Ovary (tissue), 9 donors: ENCODE measurements around the gene CCDC61. TPM values are rescaled to one million over a fixed set of nuclear protein-coding genes. Genes with fewer than 3 reads are reported as not detected.

Experiments
- DNase-seq, 5 donors: peaks; one replicate each; pipeline ENCODE4 v3.0.0-alpha.2; 2019 to 2020
- H3K27ac ChIP-seq, 2 donors: fragments of 200-600 bp; one replicate each; pipeline versions ENCODE4 v1.5.1 to v1.8.0; 2019 to 2022
- H3K27me3 ChIP-seq: fragments of 200-600 bp; one replicate; pipeline ENCODE4 v1.8.0; 2022
- H3K36me3 ChIP-seq: fragments of 200-600 bp; sonication (generic); one replicate; pipeline ENCODE4 v1.5.1; 2019
- H3K4me1 ChIP-seq: one replicate; pipeline ENCODE4 v1.8.1; 2013; ENCODE audit warnings: mild to moderate bottlenecking, moderate library complexity; ENCODE audit not compliant: insufficient read depth
- H3K4me3 ChIP-seq: fragments of 200-600 bp; sonication (generic); one replicate; pipeline ENCODE4 v1.5.1; 2017
- H3K9me3 ChIP-seq, 2 donors: fragments of 200-600 bp in 1 of 2; sonication (generic) in 1 of 2; one replicate each; pipeline versions ENCODE4 v1.5.1 to v1.8.1; 2013 to 2019; ENCODE audit warnings: mild to moderate bottlenecking in 1 of 2, moderate library complexity in 1 of 2
- CTCF ChIP-seq, 3 donors: fragments of 450-650 bp in 2 of 3; fragments of 200-600 bp in 1 of 3; IDR thresholded peaks; one replicate each; pipeline versions ENCODE4 v1.5.1 to v1.8.0; 2016 to 2022; ENCODE audit warnings: antibody characterized with exemption in 3 of 3, mild to moderate bottlenecking in 1 of 3
- EP300 ChIP-seq: sonication (generic); formaldehyde crosslinking; IDR thresholded peaks from one replicate; pipeline ENCODE4 v1.6.1; 2017; ENCODE audit warnings: antibody characterized with exemption
- POLR2A ChIP-seq: fragments of 450-650 bp; IDR thresholded peaks from one replicate; pipeline ENCODE4 v1.6.1; 2017; ENCODE audit warnings: antibody characterized with exemption, mild to moderate bottlenecking, moderate library complexity
- WGBS, 3 donors: extraction: QIAGEN DNeasy Blood & Tissue Kit in 1 of 3; methylation state at CpG; one replicate each; pipeline versions ENCODE4 v1.1.5 to v1.1.7; 2013 to 2017; 5-methylcytosine and 5-hydroxymethylcytosine counted together
- intact Hi-C, 4 donors: fragments of 100-400 bp; cut with DNase I; formaldehyde crosslinking; loops; one replicate each; pipeline versions ENCODE4 v1.11.0 to v1.15.1; 2022 to 2023
- polyA plus RNA-seq, 2 donors: library from polyadenylated mRNA; stranded (reverse); fragments of 200-250 nt in 1 of 2; fragments of 350-450 nt in 1 of 2; fragmentation: Illumina TruSeq in 1 of 2; extraction: RNeasy Lipid Tissue Mini Kit (QIAGEN cat#74804) in 1 of 2; gene quantifications; one replicate each; pipeline ENCODE4 v1.2.3, GENCODE V29; 2013 to 2014
- total RNA-seq, 7 donors: library from RNA; depleted of rRNA in 2 of 7; stranded (reverse); fragments of >200 nt in 2 of 7; fragmentation: NEBNext Ultra II Directional in 3 of 7; extraction: Animal tissue kit (Norgen Biotek cat#: 25700) in 3 of 7; gene quantifications; one replicate each; pipeline versions ENCODE4 v1.1.0 to v1.2.4, GENCODE V29; 2016 to 2023
- donor health status: DM: no; HTN: no; CAD: no; lungs with moderate emphysema.
- donor health status: DM: no; HTN: no; CAD: no.
- donor health status: Bipolar disorder and iron deficiency.
- donor health status: DM: yes; HTN: yes; CAD: no.
- donor health status: DM: no; HTN: no; CAD: no.
- donor health status: DM: yes; HTN: yes; CAD: no.

The CCDC61 gene
- total and polyA plus RNA-seq, 9 donors, result 2.7 to 19.6 (median 14.9) TPM

GRCh38 chr19:45976178-45976577, 19.1 kb upstream of the CCDC61 start:
- no peaks in the 10 kb centered on the region for H3K27me3 ChIP-seq
- WGBS, 3 donors, result 35 to 43% (median 37%) methylated on average over 14 of the region's 14 CpGs

GRCh38 chr19:45978156-45978555, 17.1 kb upstream of the CCDC61 start:
- Histone ChIP-seq H3K27me3 (no peaks in the 10 kb centered on the region), H3K36me3 (no peaks in the 10 kb centered on the region), H3K27ac (no peak overlapping the region), H3K4me1 (no peaks in the 10 kb centered on the region), H3K4me3 (no peak overlapping the region), H3K9me3 (no peaks in the 10 kb centered on the region)
- no peak for TF ChIP-seq POLR2A
- TF ChIP-seq EP300, result no peak
- TF ChIP-seq CTCF (IDR thresholded peaks at IDR 0.05), result no peak
- intact Hi-C loops, result no loop called here
- DNase-seq, result no peak
- WGBS, 3 donors, result 72 to 78% (median 77%) methylated on average over 7 of the region's 7 CpGs

More at GRCh38 chr19:45976178-45976577, 19.1 kb upstream of the CCDC61 start:
- intact Hi-C loops, result no loop called here
- no peaks in the 10 kb centered on the region for H3K4me1 ChIP-seq
- no peaks in the 10 kb centered on the region for H3K9me3 ChIP-seq
- no peak overlapping the region for H3K4me3 ChIP-seq
- no peak overlapping the region for H3K27ac ChIP-seq
- no peaks in the 10 kb centered on the region for H3K36me3 ChIP-seq
- TF ChIP-seq EP300 (no peak), POLR2A (no peak), CTCF (IDR thresholded peaks at IDR 0.05) (no peak)
- no peak for DNase-seq

- no peak overlapping the region for H3K4me3 ChIP-seq
- H3K4me1 ChIP-seq, result no peaks in the 10 kb centered on the region
- H3K36me3 ChIP-seq, result no peaks in the 10 kb centered on the region
- WGBS, 3 donors, result 9 to 19% (median 15%) methylated on average over 2 of the region's 2 CpGs
- DNase-seq, result no peak
- H3K27me3 ChIP-seq, result no peaks in the 10 kb centered on the region
- no peak overlapping the region for H3K27ac ChIP-seq
- TF ChIP-seq POLR2A (no peak), EP300 (no peak), CTCF (IDR thresholded peaks at IDR 0.05) (no peak)
- no peaks in the 10 kb centered on the region for H3K9me3 ChIP-seq
- intact Hi-C loops, result no loop called here
Observed at GRCh38 chr19:45981350-45981749, 13.9 kb upstream of the CCDC61 start.

- DNase-seq, result no peak
- Histone ChIP-seq H3K27ac (no peak overlapping the region), H3K36me3 (no peaks in the 10 kb centered on the region), H3K9me3 (no peaks in the 10 kb centered on the region), H3K27me3 (no peaks in the 10 kb centered on the region), H3K4me3 (no peak overlapping the region), H3K4me1 (no peaks in the 10 kb centered on the region)
- TF ChIP-seq EP300, result no peak
- no peak for TF ChIP-seq POLR2A
- no peak for TF ChIP-seq CTCF (IDR thresholded peaks at IDR 0.05)
- intact Hi-C loops, result no loop called here
- 75 to 80% (median 80%) methylated on average over 7 of the region's 7 CpGs for WGBS, 3 donors
Observed at GRCh38 chr19:45985321-45985720, 9.9 kb upstream of the CCDC61 start.
